GM12873 (cell line): ENCODE results near the gene SH3GL1.
A peak's percentile ranks its signal among the peaks of the same experiment; 100 is the strongest.

Experiments
- CTCF ChIP-seq: IDR thresholded peaks from 2 replicates; pipeline ENCODE4 v1.5.1; 2012; ENCODE audit warnings: low read depth, mild to moderate bottlenecking, moderate library complexity, low read length, control low read depth; ENCODE audit not compliant: insufficient read depth; ENCODE audit errors: missing control alignments

SH3GL1 gene

GRCh38 chr19:4359627-4360000 lies 40.7 kb downstream of the SH3GL1 start:
- TF ChIP-seq CTCF, result no peak

- TF ChIP-seq CTCF, result no peak
Observed at GRCh38 chr19:4358709-4359626, 41.4 kb downstream of the SH3GL1 start.

GRCh38 chr19:4357921-4358326 lies 42.4 kb downstream of the SH3GL1 start:
- no peak for TF ChIP-seq CTCF

- TF ChIP-seq CTCF, result no peak
Observed at GRCh38 chr19:4357095-4357797, 43.1 kb downstream of the SH3GL1 start.

DNA sequence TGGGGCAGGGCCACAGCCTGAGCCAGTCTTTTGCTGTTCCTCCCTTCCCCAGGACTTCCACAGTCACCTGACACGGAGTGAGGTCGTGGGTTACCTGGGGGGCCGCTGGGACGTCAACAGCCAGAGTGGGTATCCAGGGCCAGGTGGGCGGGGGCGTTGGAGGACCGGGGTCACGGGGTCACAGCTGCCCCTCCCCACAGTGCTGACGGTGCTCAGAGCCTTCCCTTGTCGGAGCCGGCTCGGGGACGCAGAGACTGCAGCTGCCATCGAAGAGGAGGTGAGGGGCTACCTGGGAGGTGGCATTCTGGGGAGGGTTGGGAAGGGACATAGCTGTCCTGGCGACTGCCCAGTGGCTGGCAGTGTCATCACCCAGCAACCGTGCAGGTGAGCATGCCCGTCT lies 45.5 kb downstream of the SH3GL1 start:
- TF ChIP-seq CTCF, result no peak

DNA sequence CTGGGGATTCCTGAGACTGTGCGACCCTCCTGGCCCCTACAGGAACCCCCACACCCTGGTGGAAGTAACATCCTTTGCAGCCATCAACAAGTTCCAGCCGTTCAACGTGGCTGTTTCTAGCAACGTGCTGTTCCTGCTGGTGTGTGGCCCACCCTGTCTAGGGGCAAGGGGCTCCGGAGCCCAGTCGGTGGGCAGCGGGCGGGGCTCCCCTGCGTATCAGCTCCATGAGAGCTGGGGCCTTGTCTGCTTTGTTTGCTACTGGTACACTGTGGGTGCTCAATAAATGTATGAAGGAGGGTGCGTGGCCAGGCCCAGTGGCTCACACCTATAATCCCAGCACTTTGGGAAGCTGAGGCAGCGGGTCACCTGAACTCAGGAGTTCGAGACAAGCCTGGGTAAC lies 46.1 kb downstream of the SH3GL1 start:
- TF ChIP-seq CTCF, result no peak

- TF ChIP-seq CTCF, result peak; percentile 79
Observed at GRCh38 chr19:4352701-4353121, 47.6 kb downstream of the SH3GL1 start.
